HG02642 (cell line): ENCODE results near the gene INVS.
"Not testable (repeated sequence)": the region's sequence is repeated elsewhere in the genome, so short reads cannot be mapped to it uniquely, and the experiment has no call there.

Experiments
- ATAC-seq: cut with Tn5 transposase; IDR thresholded peaks from one replicate; pipeline ENCODE4 v1.9.1; 2021; ENCODE audit warnings: mild to moderate bottlenecking; ENCODE audit not compliant: unreplicated experiment, poor library complexity

The INVS gene

GRCh38 chr9:100229136-100229535, 130.1 kb downstream of the INVS start:
- no peak for ATAC-seq

DNA sequence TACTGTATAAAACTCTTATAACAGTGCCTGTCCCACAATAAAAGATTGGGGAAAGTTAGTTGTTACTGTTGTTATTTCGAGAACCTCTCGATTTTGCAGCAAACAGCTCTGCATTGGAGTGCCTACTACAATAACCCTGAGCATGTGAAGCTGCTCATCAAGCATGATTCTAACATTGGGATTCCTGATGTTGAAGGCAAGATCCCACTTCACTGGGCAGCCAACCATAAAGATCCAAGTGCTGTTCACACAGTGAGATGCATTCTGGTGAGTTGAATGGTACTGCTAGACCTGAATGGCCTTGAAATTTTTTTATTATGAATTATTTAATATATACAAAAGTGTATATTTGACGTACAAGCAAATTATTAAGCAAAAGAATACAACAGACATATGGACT, 130.5 kb downstream of the INVS start:
- ATAC-seq = no peak

DNA sequence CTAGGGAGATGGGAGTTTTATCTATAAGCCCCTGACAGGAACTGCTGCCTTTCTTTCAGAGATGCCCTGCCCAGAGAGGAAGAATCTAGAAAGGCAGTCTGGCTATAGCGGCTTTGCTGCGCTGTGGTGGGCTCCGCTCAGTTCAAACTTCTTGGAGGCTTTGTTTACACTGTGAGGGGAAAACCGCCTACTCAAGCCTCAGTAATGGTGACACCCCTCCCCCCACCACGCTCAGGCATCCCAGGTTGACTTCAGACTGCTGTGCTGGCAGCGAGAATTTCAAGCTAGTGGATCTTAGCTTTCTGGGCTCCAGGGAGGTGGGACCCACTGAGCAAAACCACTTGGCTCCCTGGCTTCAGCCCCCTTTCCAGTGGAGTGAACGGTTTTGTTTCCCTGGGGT, 137.9 kb downstream of the INVS start:
- not testable (repeated sequence) for ATAC-seq

DNA sequence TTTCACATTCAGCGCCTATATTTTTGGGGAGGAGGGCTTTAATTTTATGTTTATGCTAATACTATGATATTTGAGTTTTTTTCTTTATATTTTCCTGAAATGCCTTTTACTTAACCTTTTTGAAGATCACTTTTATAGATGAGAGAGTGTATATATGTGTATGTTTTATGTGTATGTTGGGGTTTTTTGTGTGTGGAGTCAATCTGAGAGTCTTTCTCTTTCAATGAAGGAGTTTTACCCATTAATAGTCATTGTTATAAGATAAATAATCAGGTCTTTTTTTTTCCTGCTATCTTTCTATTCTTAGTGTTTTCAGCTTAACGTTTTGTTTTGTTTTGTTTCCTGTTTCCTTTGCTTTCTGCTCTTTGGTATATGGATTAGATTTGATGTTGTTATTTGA, 141.5 kb downstream of the INVS start:
- ATAC-seq = no peak

GRCh38 chr9:100267211-100267610, 168.2 kb downstream of the INVS start:
- no peak for ATAC-seq

DNA sequence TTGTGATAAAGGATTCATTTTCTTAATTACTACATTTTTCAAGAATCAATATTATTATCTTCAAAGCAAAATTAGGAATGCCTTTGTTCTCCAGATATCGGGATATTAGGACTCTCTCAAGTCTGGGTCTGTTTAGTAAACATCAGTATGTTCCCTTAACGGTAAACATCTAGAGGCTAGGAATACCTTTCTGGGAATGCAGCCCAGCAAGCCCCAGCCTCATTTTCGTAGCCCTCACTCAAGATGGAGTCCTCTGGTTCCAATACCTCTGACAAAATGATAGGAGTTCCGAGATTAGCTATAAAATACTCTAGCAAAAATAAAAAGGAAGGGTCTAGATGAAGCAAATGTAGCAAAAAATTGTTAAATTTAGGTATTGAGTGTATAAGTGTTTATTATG, 169.2 kb downstream of the INVS start:
- no peak for ATAC-seq

- ATAC-seq = no peak
These were observed 170.6 kb downstream of the INVS start for GRCh38 chr9:100269656-100270055.

- ATAC-seq = no peak
These were observed 178.3 kb downstream of the INVS start for GRCh38 chr9:100277166-100277979.

GRCh38 chr9:100281066-100281465, 182.0 kb downstream of the INVS start:
- no peak for ATAC-seq

- no peak for ATAC-seq
These were observed 182.8 kb downstream of the INVS start for GRCh38 chr9:100281676-100282387.

GRCh38 chr9:100282388-100282719, 183.3 kb downstream of the INVS start:
- ATAC-seq = no peak

DNA sequence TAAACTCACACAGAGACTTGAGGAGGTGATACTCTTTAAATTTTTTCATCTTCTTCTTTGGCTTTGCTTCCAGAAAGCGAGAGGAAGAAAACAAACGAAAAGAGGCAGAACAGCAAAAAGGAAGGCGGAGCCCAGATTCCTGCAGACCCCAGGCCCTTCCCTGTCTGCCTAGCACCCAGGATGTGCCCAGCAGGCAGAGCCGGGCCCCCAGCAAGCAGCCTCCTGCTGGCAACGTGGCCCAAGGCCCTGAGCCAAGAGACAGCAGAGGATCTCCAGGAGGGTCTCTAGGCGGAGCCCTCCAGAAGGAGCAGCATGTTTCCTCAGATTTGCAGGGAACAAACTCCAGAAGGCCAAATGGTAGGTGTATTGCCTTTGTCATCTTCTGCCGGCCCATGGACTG, 185.2 kb downstream of the INVS start:
- ATAC-seq = no peak

DNA sequence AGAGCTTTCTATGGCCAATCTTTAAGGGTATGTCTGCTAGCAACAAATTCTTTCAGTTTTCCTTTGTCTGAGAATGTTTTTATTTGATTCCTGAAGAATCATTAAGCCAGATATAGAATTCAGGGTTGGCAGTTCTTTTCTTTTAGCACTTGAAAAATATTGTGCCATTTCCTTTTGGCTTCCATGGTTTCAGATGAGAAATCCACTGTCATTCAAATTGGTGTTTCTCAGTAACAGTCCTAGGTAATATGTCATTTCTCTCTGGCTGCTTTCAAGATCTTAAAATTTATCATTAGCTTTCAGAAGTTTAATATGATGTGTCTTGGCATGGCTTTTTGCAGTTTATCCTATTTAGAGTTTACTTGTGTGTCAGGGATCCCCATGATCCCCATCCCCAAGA, 186.0 kb downstream of the INVS start:
- no peak for ATAC-seq

- ATAC-seq = no peak
These were observed 186.6 kb downstream of the INVS start for GRCh38 chr9:100285601-100286000.

DNA sequence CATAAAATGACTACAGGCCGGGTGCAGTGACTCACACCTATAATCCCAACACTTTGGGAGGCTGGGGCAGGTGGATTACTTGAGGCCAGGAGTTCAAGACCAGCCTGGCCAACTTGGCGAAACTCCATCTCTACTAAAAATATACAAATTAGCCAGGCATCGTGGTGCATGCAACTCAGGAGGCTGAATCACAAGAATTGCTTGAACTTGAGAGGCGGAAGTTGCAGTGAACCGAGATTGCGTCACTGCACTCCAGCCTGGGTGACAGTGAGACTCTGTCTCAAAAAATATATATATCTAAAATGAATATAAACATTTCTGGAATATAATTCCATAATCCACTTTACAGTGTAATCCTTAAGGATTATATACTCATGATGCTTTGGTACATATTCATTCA, 187.2 kb downstream of the INVS start:
- no peak for ATAC-seq

DNA sequence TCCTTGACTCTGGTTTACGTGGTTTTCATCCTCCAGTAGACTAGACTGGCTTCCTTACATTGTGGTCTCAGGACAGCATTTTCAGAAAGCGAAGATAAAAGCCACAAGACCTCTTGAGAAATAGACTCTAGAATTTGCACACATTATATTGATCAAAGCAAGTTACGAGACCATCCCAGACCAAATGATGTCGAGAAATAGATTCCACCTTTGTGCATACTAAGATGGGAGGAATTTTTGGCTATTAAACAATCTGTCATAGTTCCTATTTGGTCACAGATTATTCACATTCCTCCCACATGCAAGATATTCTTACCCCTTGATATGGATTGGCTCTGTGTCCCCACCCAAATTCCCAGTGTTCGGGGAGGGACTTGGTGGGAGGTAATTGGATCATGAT, 188.1 kb downstream of the INVS start:
- ATAC-seq = no peak

DNA sequence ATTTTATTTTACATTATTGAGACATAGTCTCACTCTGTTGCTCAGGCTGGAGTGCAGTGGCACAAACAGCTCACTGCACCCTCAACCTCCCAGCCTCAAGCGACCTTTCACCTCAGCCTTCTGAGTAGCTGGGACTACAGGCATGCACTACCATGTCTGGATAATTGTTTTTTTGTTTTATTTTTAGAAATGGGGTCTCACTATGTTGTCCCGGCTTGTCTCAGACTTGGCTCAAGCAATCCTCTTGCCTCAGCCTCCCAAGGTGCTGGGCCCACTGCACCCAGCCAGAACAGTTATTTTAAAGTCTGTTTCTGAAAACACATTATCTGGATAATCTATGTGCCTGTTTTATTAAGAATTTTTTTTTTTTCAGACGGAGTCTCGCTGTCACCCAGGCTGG, 191.7 kb downstream of the INVS start:
- no peak for ATAC-seq

- no peak for ATAC-seq
These were observed 193.4 kb downstream of the INVS start for GRCh38 chr9:100292414-100292813.

GRCh38 chr9:100294341-100294740, 195.3 kb downstream of the INVS start:
- no peak for ATAC-seq

DNA sequence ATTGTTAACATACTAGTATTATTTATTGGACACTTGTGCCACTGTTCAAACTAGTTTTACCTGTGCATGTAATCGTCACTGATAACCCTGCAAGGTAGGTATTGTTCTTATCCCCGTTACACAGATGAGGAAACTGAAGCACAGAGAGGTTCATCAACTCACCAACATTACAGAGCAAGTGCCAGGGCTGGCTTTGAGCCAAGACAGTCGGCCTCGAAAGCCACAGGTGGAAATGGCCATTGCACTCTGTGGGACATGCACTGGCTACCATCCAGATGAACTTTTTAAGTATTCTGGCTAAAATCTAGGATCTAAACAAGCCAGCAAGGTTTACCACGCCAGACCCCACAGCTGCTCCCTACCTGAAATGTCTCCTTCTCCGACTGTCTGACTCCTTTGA, 195.8 kb downstream of the INVS start:
- ATAC-seq = no peak

DNA sequence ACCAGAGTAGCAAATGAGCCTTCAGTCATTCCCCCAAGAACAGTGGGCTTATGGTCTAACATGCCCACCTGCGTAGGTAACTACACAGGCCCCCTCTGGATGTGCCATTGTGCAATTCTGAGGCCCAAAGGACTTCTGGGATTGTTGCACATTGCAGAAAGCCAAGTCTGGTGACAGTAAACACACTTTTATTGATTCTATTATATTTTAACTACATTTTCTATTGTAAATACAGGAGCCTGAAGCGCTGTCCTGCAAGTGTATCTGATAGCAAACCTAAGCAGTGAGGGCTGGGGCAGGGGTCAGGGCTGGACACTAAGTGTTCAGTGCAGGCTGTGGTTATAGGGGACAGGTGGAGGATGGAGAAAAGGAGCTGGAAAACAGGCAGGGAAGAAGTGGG, 196.2 kb downstream of the INVS start:
- no peak for ATAC-seq

DNA sequence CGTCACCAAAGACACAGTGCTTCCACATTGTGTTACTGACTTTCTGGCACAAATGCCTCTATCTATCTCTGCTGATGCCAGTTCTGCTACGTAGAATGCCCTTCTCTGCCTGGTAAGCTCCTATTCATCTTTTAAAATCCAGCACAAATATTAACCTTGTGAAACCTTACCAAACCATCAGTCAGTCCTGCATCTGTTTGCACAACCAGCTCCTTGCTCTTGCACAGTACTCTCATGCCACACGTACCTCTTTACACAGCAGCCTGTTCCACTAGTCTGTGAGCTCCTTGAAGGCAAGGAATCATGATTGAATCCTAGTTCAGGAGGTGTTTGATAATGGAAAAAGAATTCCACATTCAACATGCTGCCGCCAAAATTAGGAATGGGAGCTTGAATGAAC, 197.4 kb downstream of the INVS start:
- no peak for ATAC-seq
